ENCODE data around the gene THAP7.

THAP7 gene

DNA sequence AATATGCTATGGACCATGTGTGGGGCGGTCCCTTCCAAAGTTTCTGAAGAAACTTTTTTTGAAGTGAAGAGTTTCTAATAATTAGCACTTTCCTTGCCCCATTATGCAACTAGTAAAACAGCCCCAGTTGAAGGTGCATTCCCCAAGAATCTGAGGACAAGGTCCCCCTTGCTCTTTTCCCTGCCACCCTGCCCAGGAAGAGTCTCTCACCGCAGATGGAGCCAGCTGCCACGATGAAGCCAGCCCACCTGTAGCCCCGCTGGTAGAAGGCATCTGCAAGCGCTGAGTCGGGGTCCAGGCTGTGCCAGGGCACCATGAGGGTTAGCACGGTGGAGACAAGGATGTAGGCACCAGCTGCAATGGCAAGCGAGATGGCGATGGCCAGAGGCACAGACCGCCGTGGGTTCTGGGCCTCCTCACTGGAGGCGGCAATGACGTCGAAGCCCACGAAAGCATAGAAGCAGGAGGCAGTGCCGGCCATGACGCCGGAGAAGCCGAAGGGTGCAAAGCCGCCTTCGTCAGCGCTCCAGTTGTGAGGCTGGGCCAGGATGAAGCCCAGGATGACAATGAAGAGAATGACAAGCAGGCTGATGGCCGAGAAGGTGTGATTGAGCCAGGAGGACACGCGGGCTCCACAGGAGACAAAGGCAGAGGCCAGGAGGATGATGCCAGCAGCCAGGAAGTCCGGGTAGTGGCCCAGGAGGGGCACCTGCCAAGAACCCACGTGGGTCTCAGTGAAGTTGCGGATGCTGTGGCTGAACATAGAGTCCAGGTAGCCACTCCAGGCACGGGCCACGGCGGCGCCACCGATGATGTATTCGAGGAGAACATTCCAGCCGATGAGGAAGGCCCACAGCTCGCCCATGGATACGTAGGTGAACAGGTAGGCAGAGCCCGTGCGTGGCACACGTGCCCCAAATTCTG is 29.0 kb upstream of the THAP7 start:
- no peak for DNase-seq

DNA sequence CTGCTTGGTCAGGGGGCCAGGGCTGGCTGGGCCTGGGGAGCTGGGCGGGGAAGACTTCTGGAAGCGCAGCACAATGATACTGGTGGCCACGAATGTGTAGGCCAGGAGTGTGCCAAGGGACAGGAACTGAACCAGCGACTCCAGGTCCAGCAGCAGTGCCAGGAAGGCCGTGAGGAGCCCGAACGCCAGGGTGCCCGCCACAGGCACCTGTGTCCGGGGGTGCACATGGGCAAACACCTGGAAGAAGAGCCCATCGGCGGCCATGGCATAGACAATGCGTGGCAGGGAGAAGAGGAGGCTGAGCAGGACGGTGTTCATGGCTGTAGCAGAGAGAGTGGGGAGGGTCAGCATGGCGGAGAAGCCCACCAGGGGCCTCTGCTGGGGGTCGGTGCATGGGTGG is 28.1 kb upstream of the THAP7 start:
- no peak for DNase-seq

DNA sequence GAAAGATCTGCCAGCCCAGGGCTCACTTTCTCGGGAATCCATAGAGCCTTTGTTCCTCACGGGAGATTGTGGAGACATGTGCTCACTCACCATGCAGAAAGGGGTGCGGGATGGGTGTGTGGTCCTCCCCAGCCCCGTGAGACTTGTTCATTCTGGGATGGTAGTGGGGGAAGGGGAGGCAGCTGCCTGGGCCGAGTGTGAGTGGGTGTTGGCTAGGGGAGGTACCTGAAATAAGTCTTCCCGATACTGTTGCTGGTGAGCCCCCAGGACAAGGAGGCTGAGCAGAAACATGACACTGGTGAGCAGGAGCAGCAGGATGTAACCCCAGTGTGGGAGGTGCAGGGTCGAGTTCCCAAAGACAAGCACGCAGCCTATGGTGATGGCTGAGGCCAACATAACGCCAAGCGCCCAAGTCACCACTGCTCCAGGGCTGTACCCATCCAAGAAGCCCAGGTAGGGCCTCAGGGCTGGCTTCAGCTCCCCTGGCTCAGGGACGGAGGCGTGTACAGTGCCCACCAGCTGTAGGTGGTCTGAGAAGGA is 27.6 kb upstream of the THAP7 start:
- no peak for DNase-seq

DNA sequence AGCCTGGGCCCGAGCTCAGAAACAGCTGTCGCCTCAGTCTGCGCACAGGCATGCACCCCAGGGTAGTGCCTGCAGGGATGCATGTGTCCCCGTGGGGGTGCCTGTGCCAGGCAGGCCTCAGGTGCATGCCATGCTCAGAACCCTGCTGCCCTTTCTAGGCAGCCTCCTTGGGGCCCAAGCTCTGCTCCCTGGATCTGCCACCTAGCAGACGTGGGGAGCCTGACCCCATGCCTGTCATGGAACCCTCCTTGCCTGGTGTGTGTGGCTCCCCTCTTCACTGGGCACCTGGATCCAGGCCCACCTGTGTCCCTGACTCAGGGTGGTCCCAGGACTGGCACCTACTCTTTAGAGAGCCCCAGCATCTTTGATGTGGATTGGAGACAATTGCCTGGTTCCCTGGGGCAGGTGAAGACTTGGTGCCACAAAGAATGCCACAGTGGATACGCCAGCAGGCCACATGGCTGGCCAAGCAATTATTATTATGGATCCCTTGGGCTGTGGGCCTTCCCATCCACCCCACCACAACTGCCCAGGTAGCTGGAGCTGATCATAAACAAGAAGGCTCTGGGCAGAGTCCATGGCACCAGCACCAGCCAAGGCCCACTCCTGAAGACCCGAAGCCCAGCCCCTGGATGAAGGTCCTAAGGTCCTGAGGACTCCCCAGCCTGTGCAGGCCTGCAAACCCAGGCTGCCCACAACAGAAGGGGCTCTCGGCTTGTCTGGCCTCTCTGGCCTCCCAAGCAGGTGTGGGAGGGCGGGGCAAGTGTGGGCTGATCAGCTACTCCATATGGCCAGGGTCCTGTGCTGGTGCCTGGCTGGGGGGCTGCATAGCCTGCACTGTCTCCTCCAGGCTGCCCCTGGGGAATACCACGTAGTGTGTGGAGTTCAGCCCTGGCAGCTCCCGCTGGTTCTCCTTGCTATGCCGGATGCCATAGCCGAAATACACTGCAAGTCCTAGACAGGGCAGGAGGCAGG is 26.6 kb upstream of the THAP7 start:
- DNase-seq, result no peak

DNA sequence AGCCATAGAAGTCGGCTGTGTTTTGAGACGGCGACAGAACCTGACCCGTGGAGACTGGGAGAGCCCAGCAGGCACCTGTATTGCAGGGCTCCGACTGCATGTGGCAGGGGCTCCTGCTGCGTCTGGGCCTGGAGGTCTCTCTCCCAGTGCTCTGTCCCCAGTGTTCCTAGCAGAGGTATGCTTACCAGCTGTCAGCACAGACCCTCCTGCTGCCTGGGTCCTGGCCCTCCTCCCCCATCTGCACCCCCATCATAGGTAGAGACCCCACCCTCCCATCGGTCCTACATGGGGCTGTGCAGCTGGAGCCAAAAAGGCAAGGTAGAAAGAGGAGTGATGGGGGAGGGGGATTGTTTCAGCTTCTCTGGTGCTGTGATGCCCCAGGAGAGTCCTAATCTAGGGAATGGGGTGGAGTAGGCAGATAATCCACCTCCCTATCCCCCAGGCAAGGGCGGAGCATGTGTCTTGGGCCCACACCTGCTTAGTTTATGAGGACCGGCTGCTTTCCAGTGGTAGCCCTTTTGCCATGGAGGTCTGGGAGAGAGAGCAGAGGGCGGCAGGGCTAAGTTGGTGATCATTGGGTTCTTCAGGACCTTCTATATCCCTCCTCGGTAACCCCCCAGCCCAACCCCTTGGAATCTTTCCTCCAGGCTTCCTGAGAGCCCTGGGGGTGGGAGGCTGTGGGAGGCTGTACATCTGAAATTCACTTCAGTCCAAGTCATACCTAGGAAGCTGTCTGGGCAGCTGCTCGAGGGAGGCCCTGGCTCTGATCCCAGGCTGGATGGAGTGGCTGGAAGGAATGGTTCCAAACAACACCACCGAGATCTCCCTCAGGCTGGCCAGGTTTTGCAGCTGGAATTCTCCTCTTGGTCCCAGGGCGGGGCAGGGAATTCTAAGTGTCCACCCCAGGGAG is 25.1 kb upstream of the THAP7 start:
- no peak for DNase-seq

DNA sequence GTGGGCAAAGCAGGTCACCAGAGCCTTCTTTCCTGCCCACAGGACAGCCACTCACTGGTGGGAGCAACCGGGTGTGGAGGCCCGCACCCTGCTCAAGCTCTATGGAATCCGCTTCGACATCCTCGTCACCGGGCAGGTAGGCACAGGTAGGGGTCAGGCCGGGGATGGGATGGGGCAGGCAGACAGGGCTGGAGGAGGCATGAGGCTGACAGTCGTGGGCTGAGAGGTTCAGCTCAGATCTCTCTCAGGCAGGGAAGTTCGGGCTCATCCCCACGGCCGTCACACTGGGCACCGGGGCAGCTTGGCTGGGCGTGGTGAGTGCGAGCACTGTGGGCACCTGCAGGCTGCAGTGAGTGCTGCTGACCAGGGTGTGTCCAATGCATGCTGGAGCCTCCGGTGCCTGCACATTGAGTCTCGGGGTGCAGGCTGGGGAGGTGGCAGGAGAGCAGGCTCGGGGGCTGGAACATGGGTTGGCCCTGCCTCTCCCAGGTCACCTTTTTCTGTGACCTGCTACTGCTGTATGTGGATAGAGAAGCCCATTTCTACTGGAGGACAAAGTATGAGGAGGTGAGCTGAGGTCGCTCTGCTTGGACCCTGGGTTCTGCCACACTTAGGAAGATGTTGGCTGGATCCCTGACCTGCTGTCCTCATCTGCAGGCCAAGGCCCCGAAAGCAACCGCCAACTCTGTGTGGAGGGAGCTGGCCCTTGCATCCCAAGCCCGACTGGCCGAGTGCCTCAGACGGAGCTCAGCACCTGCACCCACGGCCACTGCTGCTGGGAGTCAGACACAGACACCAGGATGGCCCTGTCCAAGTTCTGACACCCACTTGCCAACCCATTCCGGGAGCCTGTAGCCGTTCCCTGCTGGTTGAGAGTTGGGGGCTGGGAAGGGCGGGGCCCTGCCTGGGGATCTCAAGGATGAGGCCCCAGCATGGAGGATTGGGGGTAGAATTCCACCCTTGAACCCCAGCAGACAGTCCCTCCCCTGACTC is 24.1 kb upstream of the THAP7 start:
- DNase-seq, result no peak

DNA sequence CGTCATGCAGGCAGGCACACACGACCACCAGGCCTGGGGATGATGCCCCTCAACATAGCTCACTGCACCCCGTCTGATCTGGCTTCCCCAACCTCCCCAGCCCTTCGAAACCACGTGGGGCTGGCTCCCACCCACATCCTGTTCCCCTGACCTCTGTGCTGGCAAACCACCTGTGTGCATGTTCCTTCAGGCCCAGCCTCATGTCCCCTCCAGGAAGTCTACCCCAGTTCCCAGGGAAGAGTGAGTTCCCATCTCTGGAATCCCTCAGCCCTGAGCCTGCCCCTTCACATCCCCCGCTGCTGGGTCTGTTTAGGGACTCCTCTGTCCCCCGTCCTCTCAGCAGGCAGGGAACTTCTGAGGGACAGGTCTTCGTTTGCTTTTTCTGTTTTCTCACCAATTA is 23.3 kb upstream of the THAP7 start:
- no peak for DNase-seq

DNA sequence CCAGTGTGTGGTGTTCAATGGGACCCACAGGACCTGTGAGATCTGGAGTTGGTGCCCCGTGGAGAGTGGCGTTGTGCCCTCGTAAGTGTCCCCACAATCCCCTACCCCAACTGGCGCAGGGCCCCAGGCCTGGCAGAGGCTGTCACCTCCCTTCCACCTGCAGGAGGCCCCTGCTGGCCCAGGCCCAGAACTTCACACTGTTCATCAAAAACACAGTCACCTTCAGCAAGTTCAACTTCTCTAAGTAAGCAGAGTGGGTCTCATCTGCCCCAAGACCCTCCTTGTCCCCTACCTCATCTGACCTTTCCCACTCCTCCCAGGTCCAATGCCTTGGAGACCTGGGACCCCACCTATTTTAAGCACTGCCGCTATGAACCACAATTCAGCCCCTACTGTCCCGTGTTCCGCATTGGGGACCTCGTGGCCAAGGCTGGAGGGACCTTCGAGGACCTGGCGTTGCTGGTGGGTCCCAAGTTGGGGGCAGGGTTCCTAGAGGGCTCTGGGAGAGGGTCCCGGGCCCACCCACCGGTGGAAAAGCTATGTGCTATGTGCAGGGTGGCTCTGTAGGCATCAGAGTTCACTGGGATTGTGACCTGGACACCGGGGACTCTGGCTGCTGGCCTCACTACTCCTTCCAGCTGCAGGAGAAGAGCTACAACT is 21.2 kb upstream of the THAP7 start:
- DNase-seq, result no peak

DNA sequence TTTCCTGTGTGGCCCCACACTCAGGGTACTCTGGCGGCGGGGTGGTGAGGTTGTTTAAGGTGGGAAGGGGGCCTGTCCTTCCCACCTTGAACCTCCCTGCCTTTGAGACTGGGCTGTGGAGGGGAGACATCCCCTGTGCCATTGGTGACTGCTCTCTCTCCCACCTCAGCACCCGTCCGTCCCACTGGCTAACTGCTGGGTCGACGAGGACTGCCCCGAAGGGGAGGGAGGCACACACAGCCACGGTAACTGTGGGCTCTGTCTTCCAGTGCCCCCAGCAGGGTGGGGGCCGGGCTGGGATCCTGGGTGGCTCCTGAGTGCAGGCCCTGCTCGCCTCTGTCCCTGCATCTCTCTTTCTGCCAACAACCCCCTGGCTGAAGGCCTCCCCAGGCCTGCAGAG is 20.6 kb upstream of the THAP7 start:
- no peak for DNase-seq

DNA sequence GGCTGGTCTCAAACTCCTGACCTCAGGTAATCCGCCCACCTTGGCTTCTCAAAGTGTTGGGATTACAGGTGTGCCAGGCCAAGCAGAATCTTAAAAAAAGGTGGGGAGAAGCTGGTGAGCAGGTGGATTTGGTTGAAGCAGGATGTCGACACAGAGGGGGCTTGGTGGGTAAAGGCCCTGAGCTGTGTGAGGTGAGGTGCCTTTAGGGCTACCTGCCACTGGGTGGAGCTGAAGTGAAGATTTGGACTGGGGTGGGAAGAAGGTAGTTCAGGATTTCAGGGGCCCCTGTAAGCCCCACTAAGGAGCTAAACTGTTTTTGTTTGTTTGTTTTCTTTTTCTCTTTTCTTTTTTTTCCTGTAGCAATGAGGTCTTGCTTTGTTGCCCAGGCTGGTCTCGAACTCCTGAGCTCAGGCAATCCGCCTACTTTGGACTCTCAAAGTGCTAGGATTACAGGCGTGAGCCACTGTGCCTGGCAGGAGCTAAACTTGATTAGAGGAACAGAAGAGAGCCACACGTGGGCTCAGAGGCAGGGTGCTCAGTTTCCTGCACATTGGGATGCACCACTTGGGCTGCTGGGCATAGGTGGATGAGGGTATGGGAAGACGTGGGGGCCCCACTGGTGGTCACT is 19.0 kb upstream of the THAP7 start:
- DNase-seq, result peak; percentile 70

DNA sequence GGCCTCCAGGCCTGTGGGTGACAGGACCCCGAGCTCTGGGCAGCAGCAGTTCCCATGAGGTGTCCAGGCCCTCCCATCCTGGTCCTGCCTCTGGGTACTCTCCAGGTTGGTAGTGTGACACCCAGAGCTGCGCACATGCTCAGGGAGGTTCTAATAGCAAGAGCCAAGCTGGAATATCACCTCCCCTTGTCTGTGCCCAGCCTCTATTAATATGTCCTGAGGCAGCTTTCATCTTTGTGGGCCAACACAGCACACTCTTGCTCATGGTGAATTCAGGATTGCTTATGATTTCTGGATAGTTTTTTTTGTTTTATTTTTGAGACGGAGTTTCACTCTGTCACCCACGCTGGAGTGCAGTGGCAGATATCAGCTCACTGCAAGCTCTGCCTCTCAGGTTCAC is 16.4 kb upstream of the THAP7 start:
- no peak for DNase-seq

DNA sequence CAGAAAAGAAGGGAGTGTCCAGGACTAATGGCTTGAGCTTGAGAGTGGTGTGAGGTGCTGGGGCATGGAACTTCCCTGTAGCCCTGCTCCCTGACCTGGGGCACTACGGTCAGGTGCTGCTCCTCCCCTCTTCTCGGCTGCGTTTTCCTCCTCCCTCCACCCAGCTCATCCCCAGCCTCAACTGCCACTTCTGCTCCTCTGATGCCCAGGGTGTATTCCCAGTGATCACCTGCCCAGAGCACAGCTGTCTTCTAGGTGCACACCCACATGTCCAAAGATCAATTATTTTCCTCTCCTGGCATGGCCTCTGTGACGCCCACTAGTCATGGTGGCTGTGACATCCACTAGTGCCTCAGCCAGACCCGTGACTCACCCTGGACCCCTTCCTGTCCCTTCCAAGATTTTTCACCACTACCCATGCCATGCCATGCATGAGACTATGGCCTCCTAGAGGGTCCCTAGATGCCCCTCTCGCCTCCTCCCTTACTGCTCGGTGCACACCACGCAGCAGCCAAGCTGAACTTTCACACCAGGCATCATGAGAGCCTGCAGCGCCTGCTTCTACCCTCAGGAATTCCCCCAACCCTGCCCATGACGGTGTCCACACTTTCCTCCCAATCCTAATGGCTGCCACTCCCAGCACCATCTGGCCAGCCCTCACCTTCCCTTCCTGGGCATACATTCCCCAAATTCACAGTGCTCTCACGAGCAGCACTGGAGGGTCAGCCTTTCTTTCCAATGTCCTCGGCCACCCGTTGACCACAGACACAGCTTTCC is 14.9 kb upstream of the THAP7 start:
- DNase-seq, result no peak

DNA sequence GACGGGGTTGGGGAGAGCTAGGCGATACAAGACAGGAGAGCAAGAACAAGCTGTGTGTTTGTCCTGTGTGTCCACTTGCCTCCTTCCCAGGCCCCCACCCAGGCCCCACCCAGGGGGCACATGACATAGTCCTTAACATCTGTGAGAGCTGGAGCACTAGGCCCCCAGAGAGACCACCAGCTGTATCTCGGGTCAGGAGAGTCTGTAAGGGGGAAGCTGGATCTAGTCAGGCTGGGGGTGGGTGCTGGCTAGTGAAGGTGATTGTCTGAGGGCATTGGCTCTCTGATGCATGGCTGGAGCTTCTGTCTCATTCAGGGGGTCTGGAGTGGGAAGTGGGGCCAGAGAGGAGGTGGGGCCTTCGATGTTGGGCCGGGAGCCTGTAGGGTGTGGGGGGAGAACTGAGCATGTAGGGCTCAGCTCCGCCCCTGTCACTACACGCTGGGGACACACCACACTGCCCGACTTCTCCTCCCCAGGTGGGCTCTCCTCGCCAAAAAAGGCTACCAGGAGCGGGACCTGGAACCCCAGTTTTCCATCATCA is 13.6 kb upstream of the THAP7 start:
- no peak for DNase-seq

DNA sequence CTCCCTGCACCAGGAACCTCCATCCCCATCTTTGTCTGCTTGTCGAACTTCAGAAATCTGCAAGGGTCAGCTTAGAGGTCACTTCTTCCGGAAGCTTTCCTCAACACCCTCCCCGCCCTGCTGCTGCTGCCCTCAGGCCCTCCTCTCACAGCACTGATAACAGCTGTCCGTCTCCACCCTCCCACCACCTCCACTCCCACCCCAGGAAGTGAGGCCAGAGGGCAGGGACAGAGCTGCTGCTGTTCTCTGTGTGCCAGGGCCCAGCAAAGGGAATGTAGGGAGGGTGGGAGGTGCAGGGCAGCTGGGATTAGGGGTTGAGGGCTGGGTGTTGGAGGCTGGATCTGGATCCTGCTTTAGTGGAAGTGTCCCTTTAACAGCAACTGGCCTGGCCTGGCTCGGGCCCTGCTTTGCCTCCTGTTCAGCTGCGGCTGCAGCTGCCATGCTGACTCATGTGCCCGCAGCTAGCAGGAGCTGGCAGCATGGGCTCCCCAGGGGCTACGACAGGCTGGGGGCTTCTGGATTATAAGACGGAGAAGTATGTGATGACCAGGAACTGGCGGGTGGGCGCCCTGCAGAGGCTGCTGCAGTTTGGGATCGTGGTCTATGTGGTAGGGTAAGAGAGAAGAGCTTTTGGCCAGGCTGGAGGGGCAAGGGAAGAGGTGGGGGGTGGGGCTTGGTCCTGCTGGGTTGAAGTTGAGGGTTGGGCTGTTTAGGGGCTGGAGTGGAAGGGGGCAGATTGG is 13.0 kb upstream of the THAP7 start, which contains the start of gene P2RX6:
P2RX6 (plus strand) TSS at position 440 of the 740 bp plus-strand sequence; CDS start at position 450, 10 bp downstream.
- DNase-seq, result peak; percentile 90

DNA sequence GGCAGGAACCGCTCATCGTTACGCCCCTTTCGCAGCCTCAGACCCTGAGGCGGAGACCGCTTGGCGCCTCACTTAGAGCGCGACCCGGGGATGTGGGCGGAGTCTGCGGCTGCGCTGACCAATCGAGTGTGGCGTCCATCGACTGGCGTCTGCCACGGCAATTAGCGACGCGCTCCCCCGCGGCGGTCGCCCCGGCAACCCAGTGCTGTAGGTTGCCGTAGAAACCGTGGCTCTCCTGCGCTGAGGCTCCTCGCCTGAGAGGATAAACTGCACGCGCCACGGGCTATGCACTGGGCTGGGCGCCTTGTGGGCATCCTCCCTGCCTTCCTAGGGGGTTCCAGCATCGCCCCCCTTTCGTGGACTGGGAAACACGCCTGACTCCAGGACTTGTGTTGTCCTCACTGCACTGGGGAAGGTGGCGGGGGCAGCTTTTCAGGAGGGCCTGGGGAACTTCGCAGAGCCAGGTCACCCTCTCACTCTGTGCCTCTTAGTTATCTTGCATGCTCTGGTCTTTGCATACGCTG is 12.3 kb upstream of the THAP7 start:
- DNase-seq, result peak; percentile 97

DNA sequence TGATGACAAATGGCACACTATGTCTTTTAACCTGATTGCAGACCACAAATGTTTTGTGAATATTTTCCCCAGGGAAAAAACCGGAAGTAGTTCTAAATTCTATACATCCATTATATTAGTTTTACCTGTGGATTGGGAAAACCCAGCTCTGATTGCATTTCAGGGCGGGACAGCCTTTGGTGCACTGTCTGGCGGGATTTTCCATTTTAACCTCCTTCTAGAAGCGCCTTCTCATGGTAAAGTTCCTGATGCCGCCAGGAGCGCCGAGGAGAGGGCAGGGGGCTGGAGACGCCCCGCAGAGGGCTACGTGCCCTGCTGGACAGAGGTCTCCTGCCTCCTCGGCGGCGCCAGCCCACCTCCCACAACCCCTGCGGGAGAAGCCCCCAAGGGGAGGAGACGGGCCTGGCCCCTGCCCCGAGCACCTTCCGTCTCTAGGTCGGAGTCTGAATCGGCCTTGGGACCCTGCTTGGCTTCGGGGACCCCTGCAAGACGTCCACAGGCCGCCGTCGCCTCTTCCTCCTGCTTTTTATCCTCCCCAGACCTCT is 11.8 kb upstream of the THAP7 start:
- DNase-seq, result no peak
